ENCODE measurements around the gene JAG1.

JAG1 gene

DNA sequence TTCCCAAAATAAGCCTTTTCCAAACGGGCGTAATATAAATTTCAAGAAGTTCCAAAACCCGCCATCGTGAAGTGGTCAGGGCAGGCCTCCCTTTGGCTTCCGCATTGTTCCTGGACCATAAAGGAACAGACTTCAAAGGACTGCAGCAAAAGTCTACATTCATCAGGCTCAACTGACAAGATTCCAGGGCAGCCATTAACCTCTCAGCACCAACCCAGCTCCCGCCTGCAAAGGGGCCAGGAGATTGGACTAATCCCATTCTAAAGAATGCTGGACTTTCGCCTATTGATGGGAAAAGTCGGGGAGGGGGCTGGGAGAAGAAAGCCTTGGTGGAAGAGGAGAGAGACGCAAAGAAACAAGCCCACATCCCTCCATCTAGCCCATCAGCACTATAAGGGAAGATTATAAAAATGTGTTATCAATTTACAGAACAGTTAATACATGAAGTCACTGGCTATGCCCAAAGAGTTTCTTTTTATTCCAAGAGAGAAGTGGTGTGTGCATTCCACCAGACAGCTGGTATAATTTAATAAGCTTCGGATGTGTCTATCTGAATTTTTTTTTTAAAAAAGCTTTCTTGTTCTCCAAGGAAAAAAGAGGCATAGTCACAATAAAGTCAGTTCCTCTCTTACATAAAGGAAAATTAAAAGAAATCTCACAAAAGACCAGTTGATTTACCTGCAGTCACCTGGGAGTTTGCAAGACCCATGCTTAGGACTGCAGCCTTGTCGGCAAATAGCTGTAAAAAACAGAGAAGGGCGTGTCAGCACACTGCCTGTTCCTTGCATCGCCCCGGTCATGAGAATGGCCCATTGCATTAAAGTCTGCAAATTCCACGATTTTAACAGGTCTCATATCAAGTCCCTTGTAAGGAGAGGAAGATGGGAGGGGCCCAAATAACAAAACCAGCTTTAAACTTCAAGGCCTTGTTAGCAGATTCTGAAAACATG lies 17.8 kb downstream of the JAG1 start:
- DNase-seq (ENCODE audit: extremely low spot score, insufficient read length, low read depth) (no peak), FAIRE-seq (no peak)

- FAIRE-seq = peak; percentile 84
- DNase-seq (ENCODE audit: extremely low spot score, insufficient read length, low read depth) = no peak
These were observed 19.2 kb downstream of the JAG1 start for GRCh38 chr20:10654630-10655029.

- DNase-seq (ENCODE audit: extremely low spot score, insufficient read length, low read depth) (no peak), FAIRE-seq (no peak)
These were observed 19.6 kb downstream of the JAG1 start for GRCh38 chr20:10654250-10654610.

GRCh38 chr20:10653599-10654249 lies 20.1 kb downstream of the JAG1 start:
- FAIRE-seq = peak; percentile 26
- no peak for DNase-seq (ENCODE audit: extremely low spot score, insufficient read length, low read depth)

DNA sequence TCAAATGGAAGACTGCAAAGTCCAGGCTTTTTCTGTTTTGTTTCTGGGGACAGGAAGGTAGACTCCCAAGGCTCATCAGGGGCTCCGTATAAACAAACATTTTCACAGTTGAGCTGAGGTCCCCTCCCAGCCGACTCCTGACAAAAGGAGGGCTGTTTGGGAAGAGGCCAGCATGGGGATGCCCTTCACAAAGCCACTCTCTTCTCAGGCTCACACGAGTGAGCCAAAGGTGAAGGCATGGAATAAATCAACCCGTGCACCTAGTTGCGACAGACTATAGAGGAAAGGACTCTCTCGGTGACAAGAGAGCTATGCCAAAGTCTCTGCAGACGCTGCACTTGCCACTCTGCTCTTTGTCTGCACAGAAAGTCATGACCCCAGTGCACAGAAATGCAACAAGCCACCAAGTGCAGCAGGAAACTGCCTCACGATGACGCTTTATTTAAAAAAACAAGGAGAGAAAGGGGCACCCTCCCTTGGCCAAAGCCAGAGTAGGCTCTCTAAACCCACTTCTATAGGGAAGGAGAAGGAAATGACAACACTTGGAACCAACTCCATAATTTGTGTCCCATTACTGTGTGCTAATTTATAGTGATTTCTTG lies 21.0 kb downstream of the JAG1 start:
- DNase-seq (ENCODE audit: extremely low spot score, insufficient read length, low read depth) (no peak), FAIRE-seq (no peak)

- DNase-seq (ENCODE audit: extremely low spot score, insufficient read length, low read depth) = no peak
- no peak for FAIRE-seq
These were observed 21.6 kb downstream of the JAG1 start for GRCh38 chr20:10652185-10652584.

DNA sequence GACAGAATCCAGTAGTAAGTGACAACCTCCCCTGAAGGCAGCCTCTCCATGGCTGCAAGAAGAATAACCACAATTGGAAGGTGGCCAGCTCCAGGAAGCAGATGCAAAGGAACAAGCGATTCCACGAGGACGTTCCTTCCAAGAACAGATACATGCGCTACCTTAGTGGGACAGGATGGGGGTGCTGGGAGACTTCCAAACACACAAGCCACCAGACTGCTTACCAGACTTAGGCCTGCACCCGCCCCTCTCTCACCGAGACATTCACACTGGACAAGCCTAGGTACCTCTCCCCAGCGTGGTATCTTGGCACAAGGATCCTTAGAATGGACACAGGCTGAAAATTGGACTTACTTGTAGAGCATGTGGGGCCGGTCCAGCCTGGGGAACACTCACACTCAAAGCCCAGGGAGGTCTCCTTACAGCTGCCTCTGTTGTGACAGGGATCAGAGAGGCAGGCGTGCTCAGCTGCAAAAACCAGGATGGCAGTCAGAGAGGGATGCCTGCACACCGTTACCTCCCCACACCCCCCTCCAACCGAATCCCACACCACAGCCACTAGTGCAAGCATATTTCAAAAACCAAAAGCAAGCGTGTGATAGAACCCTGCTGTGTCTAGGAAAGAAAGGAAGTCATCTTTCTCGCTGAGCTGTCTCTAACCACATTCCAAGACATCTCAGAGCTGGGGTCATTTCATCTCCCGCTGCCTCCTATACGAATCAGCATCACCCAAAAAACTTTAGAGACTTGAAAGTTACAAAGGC lies 22.4 kb downstream of the JAG1 start:
- no peak for DNase-seq (ENCODE audit: extremely low spot score, insufficient read length, low read depth)
- FAIRE-seq = no peak

GRCh38 chr20:10649797-10650160 lies 24.0 kb downstream of the JAG1 start:
- DNase-seq (ENCODE audit: extremely low spot score, insufficient read length, low read depth) (no peak), FAIRE-seq (no peak)

GRCh38 chr20:10649080-10649796 lies 24.6 kb downstream of the JAG1 start:
- no peak for FAIRE-seq
- no peak for DNase-seq (ENCODE audit: extremely low spot score, insufficient read length, low read depth)

GRCh38 chr20:10648651-10649050 lies 25.1 kb downstream of the JAG1 start:
- FAIRE-seq = no peak

GRCh38 chr20:10647909-10648308 lies 25.9 kb downstream of the JAG1 start:
- DNase-seq (ENCODE audit: extremely low spot score, insufficient read length, low read depth) (no peak), FAIRE-seq (no peak)

More at GRCh38 chr20:10648651-10649050, 25.1 kb downstream of the JAG1 start:
- no peak for DNase-seq (ENCODE audit: extremely low spot score, insufficient read length, low read depth)

GRCh38 chr20:10647471-10647870 lies 26.3 kb downstream of the JAG1 start:
- FAIRE-seq = no peak

DNA sequence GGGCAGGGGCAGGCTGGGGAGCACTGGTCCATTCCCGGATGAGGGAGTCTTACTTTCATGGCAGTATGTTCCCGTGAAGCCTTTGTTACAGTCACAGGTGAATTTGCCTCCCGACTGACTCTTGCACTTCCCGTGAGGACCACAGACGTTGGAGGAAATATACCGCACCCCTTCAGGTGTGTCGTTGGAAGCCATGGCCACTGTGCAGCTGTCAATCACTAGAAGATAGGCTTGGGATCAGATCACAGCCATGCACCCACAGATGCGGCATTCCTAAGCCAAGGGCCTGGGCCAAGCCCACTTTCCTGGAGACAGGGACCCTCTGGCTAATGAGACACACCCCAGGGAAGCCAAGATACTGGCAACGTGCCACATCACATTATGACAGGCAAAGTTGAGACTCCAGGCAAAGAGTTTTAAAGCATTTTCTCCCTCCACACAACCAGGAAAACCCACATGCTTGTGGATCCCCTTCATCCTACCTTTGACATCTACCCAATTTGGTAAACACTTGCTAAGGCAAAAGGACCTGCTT lies 26.8 kb downstream of the JAG1 start:
- FAIRE-seq (no peak), DNase-seq (ENCODE audit: extremely low spot score, insufficient read length, low read depth) (no peak)

More at GRCh38 chr20:10647471-10647870, 26.3 kb downstream of the JAG1 start:
- DNase-seq (ENCODE audit: extremely low spot score, insufficient read length, low read depth) = no peak

DNA sequence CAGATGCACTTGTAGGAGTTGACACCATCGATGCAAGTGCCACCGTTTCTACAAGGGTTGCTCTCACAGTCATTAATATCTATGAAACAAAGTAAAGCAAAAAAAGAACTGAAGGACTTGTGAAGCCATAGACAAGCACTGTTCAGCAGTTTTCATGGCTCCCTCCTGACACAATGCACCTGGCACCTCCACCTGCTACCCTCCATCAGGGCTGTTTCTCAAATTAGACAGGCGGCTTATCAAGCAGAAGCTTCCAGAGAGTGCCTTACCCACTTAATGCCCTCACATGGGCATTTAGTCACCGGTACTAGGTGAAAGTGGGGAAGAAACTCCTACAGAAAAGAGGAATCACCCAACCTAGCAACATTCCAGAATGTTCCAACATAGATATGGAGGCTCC lies 27.8 kb downstream of the JAG1 start:
- FAIRE-seq (no peak), DNase-seq (ENCODE audit: extremely low spot score, insufficient read length, low read depth) (no peak)

DNA sequence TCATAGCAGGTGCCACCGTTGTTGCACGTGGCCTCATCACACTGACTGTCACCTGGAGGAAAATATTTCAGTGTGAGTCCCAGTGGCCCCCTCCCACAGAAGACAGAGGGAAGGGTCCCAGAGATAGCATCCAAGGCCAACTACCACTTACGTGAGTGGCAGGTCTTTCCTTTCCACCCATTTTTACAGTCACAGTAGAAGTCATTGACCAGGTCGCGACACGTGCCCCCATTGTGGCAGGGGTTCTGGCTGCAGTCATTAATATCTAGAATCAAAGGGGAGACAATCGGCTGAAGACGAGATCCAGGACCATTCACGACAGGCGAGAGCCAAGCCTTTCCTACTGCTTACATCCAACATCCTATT lies 28.6 kb downstream of the JAG1 start:
- DNase-seq (ENCODE audit: extremely low spot score, insufficient read length, low read depth) = no peak
- no peak for FAIRE-seq

GRCh38 chr20:10644458-10645204 lies 29.2 kb downstream of the JAG1 start:
- no peak for FAIRE-seq
- DNase-seq (ENCODE audit: extremely low spot score, insufficient read length, low read depth) = peak; percentile 22

DNA sequence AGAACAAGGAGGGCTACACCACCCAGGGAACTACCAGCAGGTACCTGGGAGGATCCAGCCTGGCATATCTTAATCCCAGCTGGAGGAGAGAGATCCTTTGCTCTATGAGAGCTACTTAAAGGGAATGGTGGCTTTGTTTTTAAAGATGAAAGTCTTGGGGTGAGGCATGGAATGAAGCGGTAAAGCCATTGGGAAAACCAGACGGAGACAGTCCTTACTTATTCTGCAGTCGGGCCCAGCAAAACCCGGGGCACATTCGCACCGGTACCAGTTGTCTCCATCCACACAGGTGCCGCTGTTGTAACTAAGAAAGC lies 30.3 kb downstream of the JAG1 start:
- no peak for DNase-seq (ENCODE audit: extremely low spot score, insufficient read length, low read depth)
- no peak for FAIRE-seq

- FAIRE-seq = no peak
These were observed 30.8 kb downstream of the JAG1 start for GRCh38 chr20:10642856-10643559.

More at GRCh38 chr20:10642856-10643559, 30.8 kb downstream of the JAG1 start:
- no peak for DNase-seq (ENCODE audit: extremely low spot score, insufficient read length, low read depth)
